Tibial nerve (tissue), 3 donors: ENCODE data around the gene SPATA6L.

Experiments
- CTCF ChIP-seq, 5 experiments: fragments of 200-600 bp in 3 of 5; fragments of 450-650 bp in 2 of 5; sonication (generic) in 3 of 5; IDR thresholded peaks; one replicate each; pipeline ENCODE4 v1.5.1; 2016 to 2019; ENCODE audit warnings: antibody characterized with exemption in 5 of 5, mild to moderate bottlenecking in 3 of 5, moderate library complexity in 2 of 5
- POLR2A ChIP-seq, 2 donors: fragments of 450-650 bp; IDR thresholded peaks; one replicate each; pipeline ENCODE4 v1.6.1; 2017; ENCODE audit warnings: antibody characterized with exemption in 2 of 2, mild to moderate bottlenecking in 2 of 2, moderate library complexity in 2 of 2

GRCh38 chr9:4550777-4551484 lies 115.3 kb downstream of the SPATA6L start:
- TF ChIP-seq CTCF (IDR thresholded peaks at IDR 0.05): no peak
- no peak for TF ChIP-seq POLR2A (IDR thresholded peaks at IDR 0.05)
